Measurements from ENCODE around the gene GMCL2.
"Not testable (repeated sequence)": the region's sequence is repeated elsewhere in the genome, so short reads cannot be mapped to it uniquely, and the experiment has no call there.

The GMCL2 gene

DNA sequence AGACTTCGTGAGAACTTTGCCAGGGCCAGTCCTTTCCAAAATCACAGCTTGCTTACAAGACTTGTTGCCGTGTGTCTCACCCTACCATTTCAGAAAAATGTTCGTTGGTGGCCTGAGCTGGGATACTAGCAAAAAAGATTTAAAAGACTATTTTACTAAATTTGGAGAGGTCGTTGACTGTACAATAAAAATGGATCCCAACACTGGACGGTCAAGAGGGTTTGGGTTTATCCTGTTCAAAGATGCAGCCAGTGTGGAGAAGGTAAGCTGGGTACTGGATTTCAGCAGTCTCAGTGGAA lies 18.5 kb upstream of the GMCL2 start:
- DNase-seq: no peak

DNA sequence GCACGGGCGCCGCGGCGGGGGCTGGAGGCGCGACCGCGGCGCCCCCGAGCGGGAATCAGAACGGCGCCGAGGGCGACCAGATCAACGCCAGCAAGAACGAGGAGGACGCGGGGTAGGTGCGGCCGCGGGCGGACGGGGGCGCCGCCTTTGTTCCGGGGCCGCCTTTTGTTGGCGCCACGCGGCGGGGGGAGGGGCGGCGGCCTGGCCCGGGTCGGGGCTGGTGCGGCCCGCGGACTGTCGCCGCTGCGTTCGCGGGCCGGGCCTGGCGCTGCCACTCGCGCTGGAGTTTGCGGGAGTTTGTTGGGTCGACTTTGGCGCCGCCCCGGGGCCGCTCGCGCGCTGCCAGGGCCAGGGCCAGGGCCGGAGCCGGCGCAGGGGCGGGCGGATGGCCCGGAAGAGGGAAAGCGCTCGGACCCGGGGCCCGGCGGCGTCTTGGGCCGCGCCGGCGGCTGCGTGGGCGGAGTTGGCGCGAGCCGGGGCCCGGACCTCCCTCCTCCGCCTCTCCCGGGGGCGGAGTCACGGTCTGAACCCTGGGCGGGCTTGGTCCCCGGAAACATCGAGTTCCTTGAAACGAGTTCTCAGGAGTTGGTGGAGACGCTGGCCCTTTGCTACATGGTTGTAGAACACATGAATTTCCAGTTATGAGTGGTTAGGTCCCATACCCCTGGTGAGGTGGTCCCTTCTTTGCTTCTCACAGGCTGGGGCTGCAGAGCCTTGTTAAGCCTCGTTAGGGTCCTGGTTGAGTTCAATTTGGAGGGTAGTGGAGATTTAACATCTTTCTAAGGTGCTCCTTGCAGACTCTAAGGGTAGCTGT lies 18.0 kb upstream of the GMCL2 start:
- peak; percentile 23 for DNase-seq

DNA sequence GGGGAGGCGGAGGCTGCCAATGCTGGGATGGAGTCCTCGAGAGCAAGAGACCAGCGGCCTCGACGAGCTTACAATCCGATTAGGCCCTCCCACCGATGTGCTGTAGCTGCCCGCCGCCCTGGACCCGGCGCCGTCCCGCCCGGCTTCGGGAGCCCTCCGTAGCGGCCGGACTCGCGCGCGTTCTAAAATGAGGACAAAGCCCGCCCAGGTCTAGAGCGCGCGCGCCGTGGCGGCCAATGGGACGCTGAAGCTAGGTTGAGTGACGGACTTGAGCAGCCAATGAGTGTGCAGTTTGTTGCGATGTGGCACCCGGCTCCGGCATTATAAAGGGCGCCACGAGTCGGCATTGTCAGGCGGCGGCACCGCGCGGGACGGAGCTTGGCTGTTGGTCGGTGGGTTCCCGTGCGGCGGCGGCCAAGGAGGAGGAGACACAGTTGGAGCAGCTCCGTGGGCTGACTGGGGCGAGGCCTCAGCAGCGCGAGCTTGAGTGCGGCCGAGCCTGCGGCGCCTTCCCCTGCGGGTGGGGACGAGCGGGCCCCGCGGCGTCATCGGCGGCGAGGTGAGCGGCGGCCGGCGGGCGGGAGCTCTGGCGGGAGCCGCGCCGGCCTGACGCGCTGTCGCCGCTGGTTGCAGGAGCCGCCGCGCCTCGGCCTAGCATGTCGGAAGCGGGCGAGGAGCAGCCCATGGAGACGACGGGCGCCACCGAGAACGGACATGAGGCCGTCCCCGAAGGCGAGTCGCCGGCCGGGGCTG lies 17.2 kb upstream of the GMCL2 start, which contains the start of gene HNRNPAB:
TSS of gene HNRNPAB (plus strand) at position 352 of the 753 bp plus-strand sequence. CDS start at position 657, 305 bp downstream.
- peak; percentile 82 for DNase-seq

DNA sequence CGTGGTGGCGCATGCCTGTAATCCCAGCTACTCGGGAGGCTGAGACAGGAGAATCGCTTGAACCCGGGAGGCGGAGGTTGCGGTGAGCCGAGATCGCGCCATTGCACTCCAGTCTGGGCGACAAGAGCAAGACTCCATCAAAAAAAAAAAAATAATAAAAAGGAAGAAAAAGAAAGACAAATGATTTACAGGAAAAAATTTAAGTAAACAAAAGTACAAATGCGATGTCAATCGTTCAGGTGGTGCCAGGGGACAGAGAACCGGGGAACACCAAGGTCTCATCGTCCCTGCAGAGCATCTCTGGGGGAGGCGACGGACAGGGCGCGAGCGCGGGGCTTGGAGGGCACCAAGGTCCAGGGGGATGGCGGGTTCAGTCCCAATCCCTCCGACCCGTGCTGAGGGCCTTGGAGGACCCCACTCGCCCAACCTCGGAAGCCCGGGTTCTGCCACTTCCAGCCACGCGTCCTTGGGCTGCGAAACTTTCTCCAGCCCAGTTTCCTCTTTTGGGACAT lies 16.6 kb upstream of the GMCL2 start:
- DNase-seq: peak; percentile 13

DNA sequence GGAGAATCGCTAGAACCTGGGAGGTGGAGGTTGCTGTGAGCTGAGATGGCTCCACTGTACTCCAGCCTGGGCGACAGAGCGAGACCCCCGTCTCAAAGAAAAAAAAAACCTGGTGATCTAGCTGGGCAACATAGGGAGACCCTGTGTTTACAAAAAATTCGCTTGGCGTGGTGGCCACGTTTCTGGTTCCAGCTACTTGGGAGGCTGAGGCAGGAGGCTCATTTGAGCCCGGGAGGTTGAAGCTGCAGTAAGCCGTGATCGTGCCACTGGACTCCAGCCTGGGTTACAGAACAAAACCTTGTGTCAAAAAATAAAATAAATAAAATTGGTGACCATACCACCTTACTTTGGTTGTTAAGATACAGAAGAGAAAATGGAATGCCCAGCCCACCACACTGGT lies 15.4 kb upstream of the GMCL2 start:
- no peak for DNase-seq

DNA sequence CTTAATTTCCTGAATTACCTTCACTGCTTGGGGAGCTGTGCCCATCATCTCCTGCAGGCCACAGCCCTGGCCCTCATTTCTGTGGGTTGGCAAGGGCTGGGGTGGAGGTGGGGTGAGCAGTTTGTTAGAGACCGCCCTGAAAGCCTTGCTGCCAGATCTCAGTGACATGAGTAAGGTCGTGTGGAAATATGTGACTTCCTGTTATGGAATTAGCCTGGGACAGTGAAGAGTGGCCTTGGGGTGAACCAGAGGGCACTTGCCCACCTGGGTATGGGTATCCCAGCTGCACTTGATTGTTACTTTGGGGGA lies 14.7 kb upstream of the GMCL2 start:
- DNase-seq: no peak

DNA sequence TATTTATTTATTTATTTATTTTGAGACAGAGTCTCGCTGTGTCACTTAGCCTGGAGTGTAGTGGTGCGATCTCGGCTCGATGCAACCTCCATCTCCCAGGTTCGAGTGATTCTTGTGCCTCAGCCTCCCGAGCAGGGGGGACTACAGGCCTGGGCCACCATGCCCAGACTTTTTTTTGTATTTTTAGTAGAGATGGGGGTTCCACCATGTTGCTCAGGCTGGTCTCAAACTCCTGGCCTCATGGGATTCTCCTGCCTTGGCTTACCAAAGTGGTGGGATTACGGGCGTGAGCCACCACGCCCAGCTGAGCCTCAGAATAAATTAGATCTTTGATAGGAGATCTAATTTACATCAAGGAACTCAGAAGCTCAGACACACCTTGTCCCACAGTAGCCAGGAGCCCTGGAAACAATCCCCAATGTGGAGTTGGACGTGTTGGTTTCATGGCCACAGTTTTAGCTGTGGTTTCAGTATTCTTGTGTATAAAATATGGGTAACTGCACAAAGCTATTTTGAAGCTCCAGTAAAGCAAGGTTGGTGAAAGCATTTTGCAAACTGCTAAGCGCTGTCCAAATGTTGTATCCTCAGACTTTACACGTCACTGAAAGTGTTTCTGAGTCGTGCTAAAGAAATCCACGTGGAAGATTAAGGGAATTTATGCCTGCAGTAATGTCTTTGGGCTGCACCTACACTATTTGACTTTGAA lies 14.2 kb upstream of the GMCL2 start:
- no peak for DNase-seq

DNA sequence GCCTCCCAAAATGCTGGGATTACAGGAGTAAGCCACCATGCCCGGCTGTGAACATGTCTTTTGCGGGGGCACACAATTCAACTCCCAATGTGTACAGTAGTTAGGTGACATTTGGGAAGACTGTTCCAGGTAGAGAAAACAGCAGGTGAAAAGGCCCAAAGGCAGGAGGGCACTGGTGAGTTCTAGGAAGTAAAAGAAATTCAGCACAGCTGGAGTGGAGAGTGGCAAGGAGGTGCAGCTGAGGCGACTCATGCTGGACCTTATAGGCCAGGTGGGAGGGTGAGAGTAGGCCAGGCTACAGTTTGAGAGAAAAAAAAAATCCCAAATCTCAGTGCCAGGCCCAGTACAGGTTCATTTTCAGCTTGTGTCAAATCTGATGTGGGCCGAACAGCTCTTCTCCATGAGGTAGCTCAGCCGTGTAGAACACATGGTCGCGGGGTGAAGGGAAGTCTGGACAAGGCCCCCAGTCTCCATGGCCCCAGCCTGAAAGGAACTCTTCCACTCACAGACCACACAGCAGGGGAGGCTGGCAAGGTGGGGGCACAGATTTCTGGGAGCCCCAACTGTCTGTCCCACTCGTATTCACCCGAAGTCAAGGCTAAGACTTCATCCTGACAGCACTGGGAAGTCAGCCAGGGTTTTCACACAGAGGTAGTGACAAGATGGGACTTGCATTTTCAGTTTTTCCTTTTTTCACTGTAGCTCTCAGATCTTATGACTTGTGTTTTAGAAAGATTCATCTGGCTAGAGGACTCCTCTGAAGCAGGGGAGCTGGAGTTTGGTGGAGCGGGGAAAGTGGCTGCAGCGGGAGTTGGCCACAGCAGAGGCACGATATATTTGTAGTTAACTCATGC lies 12.6 kb upstream of the GMCL2 start:
- DNase-seq: peak; percentile 58

DNA sequence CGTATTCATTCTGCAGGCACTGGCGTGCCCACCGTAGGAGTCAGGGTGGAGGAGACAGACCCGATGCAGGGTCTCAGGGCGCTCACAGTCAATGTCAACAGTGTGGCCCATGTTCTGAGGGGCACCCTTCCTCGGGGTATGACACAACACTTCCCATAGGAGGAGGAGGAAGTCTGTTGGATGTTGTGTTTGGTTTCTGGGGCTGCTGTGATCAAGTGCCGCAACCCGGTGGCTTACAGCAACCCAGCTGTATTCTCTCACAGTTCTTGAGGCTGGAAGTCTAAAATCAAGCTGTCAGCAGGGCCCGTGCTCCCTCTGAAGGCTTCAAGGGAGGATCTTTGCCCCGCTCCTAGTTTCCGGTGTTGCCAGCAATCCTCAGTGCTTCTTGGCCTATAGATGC lies 11.5 kb upstream of the GMCL2 start:
- no peak for DNase-seq

DNA sequence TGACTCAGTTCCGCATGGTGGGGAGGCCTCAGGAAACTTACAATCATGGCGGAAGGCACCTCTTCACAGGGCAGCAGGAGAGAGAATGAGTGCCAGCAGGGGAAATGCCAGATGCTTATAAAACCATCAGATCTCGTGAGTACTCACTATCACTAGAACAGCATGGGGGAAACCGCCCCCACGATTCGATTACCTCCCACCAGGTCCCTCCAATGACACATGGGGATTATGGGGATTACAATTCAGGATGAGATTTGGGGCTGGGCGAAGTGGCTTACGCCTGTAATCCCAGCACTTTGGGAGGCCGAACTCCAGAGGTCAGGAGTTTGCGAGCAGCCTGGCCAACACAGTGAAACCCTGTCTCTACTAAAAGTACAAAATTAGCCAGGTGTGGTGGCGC lies 11.0 kb upstream of the GMCL2 start:
- DNase-seq: not testable (repeated sequence)

DNA sequence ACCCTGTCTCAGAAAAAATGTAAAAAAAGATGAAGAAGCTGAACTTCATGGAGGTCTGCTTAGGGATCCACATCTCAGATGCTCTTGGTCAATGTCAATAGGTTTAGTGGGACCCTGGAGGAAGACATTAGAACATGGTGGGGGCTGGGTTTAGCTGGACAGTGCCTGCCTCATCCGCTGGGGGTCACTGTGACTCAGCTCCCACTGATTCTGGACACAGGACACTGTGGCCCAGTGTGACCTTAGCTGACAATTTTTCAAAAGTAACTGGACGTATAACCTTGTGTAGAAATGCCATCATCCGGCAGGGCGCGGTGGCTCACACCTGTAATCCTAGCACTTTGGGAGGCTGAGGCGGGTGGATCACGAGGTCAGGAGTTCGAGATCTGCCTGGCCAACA lies 9.8 kb upstream of the GMCL2 start:
- no peak for DNase-seq

DNA sequence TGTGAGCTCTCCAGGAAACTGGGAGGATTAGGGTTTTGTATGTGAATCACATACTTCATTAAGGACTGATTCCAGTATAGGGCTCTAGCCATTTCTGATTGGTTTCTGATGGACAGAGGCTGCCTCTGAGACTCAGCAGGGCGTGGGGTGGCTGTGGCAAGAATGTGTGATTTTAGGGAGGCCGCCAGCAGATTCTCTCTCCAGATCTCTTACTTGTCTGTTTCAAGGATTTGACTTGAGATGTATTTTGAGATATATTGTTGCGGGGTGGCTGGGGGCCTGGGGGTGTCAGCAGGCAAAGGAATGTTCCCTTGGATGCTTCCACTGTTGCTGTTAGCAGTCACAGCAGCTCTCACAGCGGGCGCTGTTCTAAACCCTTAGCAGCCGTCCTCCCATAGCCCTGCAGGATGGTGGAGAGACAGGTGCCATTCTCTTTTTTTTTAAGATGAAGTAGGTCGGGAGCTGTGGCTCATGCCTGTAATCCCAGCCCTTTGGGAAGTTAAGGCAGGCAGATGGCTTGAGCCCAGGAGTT lies 9.2 kb upstream of the GMCL2 start:
- DNase-seq: no peak

DNA sequence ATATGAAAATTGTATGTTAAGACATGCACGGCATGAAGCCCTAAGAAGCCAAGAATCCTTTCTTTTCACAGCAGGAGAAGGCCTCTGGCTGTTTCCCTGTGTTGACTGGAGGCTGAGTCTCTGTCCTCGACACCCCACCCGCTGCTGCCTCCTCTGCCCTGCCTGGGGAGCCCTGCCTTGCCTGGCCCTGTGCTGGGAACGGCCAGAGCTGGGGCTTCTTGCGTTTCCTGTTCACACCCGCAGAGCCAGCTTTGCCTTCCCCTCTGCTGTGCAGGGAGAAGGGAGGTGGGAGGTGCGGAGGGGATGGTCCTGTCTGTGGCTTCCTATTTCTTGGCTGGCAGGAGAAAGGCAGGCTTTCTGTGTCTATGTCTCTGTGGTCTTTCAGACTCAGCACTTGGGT lies 6.9 kb upstream of the GMCL2 start:
- no peak for DNase-seq

DNA sequence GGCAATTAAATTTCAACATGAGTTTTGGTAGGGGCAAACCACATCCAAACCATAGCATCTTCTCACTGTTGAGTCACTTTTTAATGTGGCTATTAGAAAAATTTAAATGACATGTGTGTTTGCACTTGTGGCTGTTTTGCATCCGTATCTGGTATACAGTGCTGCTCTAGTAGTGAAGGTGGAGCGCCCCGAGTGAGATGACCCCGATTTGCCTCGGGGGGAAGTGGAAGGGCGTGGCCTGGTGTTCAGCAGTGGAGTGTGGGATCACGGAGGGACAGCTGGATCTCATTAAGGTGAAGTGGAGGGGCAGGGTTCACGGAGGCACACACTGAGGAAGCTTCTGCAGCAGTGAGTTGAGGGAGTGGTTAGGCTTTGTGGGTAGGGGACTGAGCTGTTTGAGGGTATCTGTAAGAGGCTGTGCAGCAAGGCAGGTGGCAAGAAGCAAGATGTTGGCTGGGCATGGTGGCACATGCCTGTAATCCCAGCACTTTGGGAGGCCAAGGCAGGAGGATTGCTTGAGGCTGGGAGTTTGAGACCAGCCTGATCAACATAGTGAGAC lies 6.2 kb upstream of the GMCL2 start:
- DNase-seq: no peak

DNA sequence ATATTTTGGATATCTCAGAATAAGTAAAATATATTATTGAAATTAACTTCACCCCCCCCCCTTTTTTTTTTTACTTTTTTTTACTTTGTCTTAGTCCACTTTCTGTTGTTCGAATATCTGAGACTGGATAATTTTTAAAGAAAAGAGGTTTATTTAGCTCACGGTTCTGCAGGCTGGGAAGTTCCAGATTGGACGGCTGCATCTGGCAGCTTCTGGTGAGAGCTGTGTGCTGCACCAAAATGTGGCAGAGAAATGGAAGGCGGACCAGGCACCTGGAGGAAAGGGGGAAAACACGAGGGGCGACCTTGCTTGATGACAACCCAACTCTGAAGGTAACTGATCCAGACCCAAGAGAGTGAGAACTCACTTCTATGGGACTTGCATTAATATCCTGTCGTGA lies 5.6 kb upstream of the GMCL2 start:
- DNase-seq: no peak

DNA sequence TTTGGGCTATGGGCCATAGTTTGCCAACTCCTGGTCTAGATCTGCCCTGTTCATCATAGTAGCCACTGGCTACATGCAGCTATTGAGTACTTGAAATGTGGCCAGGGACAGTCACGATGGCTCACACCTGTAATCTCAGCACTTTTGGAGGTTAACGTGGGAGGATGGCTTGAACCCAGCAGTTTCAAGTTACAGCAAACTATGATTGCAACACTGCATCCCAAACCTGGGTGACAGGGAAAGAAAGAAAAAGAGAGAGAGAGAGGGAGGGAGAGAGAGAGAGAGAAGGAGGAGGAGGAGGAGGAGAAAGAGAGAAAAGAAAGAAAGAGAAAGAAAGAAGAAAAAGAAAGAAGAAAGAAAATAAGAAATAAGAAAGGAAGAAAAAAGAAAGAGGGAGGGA lies 5.1 kb upstream of the GMCL2 start:
- no peak for DNase-seq

DNA sequence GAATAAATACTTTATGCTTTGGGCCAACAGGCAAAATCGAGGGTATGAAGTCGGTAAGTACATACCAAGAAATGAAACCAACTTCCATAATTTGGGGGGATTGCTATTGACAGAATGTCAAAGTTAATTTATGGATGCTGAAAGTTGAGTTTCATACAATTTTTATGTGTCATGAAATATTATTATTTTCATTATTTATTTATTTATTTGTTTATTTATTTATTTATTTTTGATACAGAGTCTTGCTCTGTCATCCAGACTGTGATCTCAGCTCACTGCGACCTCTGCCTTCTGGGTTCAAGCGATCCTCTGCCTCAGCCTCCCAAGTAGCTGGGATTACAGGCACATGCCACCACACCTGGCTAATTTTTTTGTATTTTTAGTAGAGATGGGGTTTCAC lies 4.5 kb upstream of the GMCL2 start:
- DNase-seq: no peak

DNA sequence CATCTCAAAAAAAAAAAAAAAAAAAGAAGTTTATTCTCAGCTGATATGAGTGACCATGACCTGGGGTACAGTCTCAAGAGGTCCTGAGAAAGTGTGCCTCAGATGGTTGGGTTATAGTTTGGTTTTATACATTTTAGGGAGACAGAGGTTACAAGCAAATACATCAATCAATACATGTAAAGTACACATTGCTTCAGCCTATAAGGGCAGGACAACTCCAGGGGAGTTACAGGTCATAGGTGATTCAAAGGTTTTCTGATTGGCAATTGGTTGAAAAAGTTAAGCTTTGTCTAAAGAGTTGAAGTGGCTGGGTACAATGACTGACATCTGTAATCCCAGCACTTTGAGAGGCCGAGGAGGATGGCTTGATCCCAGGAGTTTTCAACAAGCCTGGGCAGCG lies 2.3 kb upstream of the GMCL2 start:
- no peak for DNase-seq

DNA sequence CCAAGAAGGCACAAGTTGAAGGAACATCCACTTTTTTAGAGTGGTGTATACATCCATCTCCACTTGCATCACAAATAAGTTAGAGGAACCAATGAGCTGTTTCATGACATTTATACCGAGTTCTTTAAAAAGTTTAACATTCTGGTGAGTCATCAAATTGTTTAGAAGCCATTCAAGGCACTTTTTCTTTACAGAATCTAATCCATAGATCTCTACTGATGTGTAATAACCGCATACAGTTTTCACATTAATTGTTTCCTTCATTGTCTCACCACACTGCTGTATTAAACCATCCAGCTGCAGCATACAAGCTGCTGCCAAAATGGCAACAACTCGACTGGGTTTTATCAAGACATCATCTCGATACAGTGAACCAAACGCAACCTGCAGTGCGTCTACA lies 744 bp downstream of the GMCL2 start:
- DNase-seq: no peak

DNA sequence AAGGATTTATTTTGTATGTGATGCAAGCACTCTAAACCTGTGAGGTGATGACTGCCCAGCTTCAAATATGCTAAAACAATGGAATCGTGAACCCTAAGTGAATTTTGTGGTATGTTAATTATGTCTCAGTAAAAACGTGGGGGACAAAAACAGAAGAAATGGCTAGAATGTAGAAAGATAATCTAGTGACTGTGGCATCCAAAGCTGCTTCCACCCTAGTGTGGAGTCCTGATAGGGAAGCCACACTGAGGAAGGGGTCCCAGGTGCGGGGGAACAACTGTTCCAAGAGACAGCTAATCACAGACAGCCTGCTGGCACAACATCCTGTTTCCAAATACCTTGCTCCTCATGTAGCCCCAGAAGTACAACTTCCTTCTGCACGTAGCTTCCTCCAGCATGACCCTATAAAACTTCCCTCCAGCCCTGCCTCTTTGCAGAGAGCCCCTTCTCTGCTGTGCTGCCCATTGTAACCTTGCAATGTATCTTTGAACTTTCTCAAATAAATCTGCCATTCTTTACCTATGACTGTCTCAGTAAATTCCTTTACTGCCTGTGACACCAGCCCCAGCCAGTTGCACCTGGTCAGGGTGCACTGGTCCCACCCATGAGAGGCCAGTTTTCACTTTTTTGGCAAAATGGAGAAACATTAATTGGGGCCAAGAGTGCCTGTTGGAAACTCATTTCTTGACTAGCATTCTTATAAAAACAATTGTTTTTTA lies 4.9 kb downstream of the GMCL2 start:
- no peak for DNase-seq

DNA sequence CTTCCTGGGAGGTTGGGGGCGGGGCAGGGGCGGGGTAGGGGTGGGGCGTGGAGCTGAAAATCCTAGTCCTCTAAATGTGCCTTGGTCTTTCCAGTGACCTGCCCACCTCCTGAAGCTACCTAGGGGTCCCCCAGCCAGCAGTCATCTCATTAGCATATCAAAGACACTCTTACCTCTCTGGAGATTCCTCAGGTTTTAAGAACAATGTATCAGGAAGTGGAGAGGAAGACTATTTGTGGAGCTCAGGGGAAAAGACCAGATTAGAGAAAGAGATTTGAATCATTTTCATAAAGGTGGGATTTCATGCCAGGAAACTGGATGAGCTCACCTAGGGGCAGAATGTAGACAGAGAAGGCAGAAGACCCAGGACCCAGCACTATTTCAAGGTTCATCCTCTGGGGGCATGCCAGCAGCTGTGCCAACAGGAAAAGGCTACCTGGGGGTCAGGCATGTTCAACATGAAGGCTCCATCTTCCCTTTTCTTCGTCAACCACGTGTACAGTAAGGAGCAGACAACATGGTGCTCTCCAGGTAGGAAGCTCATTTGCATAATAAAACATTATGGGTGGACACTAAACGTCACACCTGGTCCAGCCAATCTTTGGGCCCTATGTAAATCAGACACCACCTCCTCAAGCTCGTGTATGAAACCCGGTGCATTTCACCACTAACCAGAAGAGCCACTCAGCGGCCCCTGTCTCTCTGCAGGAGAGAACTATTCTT lies 6.9 kb downstream of the GMCL2 start:
- no peak for DNase-seq
